Stimulated activated naive CD8-positive, alpha-beta T cell treated with anti-CD3 and anti-CD28 coated beads, Interleukin-15, Interleukin-2, amounts not matched to agents 100 ng/mL and 50 ng/mL, for 24 hours (primary cell): ENCODE measurements around the gene MYZAP.

Source experiments
- H3K27ac Mint-ChIP-seq: one replicate; pipeline ENCODE4 v1.8.0; 2021; ENCODE audit warnings: mild to moderate bottlenecking, mixed read lengths
- H3K27me3 Mint-ChIP-seq: one replicate; pipeline ENCODE4 v1.8.0; 2021; ENCODE audit warnings: mixed read lengths
- H3K36me3 Mint-ChIP-seq: one replicate; pipeline ENCODE4 v1.8.0; 2021; ENCODE audit warnings: low read depth, mixed read lengths
- H3K4me1 Mint-ChIP-seq: one replicate; pipeline ENCODE4 v1.8.0; 2021; ENCODE audit warnings: low read depth, mixed read lengths
- H3K4me3 Mint-ChIP-seq: one replicate; pipeline ENCODE4 v1.8.0; 2021; ENCODE audit warnings: mild to moderate bottlenecking, mixed read lengths
- H3K9me3 Mint-ChIP-seq: one replicate; pipeline ENCODE4 v1.8.0; 2021; ENCODE audit warnings: mixed read lengths

The MYZAP gene

DNA sequence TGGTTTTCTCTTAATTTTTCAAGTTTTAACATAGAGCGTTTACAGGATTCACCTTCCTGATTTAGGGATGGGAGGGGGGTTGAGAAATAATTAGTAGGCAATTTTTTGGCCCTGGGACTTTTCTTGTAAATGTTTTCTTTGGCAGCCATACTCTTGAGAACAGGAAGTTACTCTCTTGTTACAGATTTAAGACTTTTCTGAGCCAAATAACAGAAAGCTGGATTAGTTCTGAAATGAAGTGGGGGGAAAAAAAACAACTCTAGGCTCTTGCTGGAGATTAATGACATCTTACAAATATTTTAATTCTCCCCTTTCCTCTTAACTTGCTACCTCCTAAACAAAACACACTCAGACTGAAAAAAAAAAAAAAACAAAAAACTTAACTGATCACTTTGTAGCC is 101.0 kb downstream of the MYZAP start:
- H3K27me3 Mint-ChIP-seq: peaks cover 3% of the 10 kb centered on the region
- no peak overlapping the region for H3K4me3 Mint-ChIP-seq
- H3K36me3 Mint-ChIP-seq: no peaks in the 10 kb centered on the region
- no peaks in the 10 kb centered on the region for H3K4me1 Mint-ChIP-seq
- H3K27ac Mint-ChIP-seq: no peak overlapping the region
- H3K9me3 Mint-ChIP-seq: no peaks in the 10 kb centered on the region

DNA sequence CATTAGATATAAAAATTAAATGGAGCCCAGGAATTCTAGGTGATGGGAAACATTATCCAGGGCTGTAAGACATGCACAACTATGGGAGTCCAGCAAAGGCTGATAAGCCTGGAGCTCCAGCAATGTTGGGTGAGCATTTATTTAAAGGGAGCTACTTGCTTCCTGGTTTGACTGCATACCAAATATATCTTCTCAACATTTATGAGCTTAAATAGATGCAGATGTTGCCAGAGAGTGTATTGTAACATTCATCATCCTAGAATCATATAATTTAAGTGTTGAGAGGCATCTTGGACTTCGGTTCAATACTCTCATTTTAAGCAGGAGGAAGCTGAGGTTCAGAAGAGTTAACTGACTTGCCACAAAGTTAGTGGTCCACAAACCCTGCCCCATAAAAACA is 102.6 kb downstream of the MYZAP start:
- no peaks in the 10 kb centered on the region for H3K9me3 Mint-ChIP-seq
- H3K36me3 Mint-ChIP-seq: no peaks in the 10 kb centered on the region
- H3K4me3 Mint-ChIP-seq: no peak overlapping the region
- H3K4me1 Mint-ChIP-seq: no peaks in the 10 kb centered on the region
- peaks cover 3% of the 10 kb centered on the region for H3K27me3 Mint-ChIP-seq
- H3K27ac Mint-ChIP-seq: no peak overlapping the region

DNA sequence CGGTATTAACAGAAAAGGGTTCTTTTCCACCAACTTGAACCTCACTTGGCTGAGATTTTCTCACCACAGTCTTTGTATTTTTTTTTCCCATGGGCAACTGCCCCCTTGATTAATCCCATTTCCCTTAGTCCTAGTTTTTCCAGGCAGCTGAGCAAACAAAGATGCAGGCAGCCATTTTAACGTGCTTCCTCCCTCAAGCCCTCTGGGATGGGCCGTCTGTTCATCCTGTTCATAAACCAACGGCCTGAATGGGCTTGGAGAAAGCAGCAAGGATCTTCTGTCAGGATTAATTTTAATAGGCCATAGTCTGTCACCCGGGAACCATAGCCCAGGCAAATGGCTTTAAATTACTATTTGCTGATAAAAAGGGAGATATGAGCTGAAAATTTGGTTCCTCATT is 104.4 kb downstream of the MYZAP start:
- Mint-ChIP-seq H3K4me1 (no peaks in the 10 kb centered on the region), H3K36me3 (no peaks in the 10 kb centered on the region), H3K4me3 (no peak overlapping the region), H3K27me3 (peaks cover 8% of the 10 kb centered on the region), H3K27ac (no peak overlapping the region), H3K9me3 (no peaks in the 10 kb centered on the region)

DNA sequence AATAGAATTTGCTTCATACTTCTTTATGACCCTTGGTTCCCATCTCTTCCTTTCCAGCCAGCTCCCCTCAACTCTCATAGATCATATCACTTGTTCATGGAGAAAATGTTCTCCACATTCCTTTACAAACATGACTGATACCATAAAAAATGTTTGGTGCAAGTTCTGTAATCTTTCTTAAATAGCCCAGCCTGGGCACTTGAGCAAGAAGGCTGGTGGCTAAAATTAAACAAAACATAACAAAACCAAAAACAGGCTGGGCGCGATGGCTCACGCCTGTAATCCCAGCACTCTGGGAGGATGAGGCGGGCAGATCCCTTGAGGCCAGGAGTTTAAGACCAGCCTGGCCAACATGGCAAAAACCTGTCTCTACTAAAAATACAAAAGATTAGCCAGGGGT is 105.9 kb downstream of the MYZAP start:
- no peak overlapping the region for H3K4me3 Mint-ChIP-seq
- no peaks in the 10 kb centered on the region for H3K36me3 Mint-ChIP-seq
- H3K27ac Mint-ChIP-seq: no peak overlapping the region
- H3K9me3 Mint-ChIP-seq: no peaks in the 10 kb centered on the region
- H3K4me1 Mint-ChIP-seq: no peaks in the 10 kb centered on the region
- H3K27me3 Mint-ChIP-seq: peaks cover 8% of the 10 kb centered on the region

DNA sequence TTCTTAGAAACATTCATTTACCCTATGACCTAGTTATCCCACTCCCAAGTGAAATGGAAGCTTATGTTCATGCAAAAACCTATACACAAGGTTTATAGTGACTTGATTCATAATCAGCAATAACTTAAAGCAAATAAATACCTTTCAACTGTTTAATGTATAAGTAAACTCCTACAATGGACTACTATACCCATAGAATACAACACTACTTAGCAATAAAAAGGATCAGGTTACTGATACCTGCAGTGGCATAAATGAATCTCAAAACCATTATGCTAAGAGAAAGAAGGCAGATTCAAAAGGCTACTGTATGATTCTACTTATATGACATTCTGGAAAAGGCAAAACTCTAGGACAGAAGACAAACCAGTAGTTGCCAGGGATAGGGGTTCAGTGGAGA is 106.5 kb downstream of the MYZAP start:
- Mint-ChIP-seq H3K36me3 (no peaks in the 10 kb centered on the region), H3K9me3 (no peaks in the 10 kb centered on the region), H3K4me3 (no peak overlapping the region), H3K4me1 (peaks cover 6% of the 10 kb centered on the region), H3K27me3 (peaks cover 8% of the 10 kb centered on the region), H3K27ac (no peak overlapping the region)

DNA sequence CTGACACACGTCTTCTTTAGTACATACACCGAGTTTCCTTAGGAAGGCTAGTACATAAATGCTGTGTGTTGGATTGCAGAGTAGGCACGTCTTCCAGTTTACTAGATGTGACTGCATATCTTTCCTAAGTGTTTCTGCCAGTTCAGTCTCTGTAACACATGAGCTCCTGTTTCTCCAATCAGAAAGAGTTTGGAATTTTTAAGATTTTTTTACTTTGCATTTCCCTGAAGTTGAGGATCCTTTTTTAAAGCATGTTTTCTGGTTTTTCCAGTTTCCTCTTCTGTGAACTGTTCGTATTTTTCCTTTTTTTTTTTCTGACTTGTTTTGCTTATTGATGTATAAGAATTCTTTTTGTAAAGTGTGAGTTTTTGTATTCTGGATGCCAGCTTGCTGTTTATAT is 107.3 kb downstream of the MYZAP start:
- Mint-ChIP-seq H3K27me3 (peaks cover 8% of the 10 kb centered on the region), H3K4me1 (peaks cover 14% of the 10 kb centered on the region), H3K4me3 (no peak overlapping the region)

DNA sequence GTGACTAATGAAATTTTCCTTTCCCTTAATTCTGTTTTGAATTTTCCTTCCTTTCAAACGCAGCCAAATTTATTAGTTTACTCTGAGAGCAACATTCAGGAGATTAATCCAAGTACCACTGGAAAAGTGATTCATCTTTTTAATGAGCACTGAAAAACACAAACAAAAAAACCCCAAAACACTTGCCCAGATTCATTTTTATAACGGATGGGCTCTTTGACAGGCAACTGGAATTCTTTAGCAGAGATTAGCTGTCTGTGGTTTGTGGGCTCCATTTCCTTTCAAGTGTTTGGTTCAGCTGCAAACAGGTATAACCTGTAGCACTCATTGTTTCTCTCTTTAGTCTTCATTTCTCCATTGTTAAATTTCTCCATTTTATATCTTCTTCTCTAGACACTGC is 111.7 kb downstream of the MYZAP start:
- Mint-ChIP-seq H3K27me3 (peaks cover 4% of the 10 kb centered on the region), H3K4me3 (no peak overlapping the region), H3K4me1 (peaks cover 39% of the 10 kb centered on the region), H3K9me3 (no peaks in the 10 kb centered on the region), H3K36me3 (peaks cover 11% of the 10 kb centered on the region), H3K27ac (no peak overlapping the region)

More for the DNA sequence above, 107.3 kb downstream of the MYZAP start:
- H3K36me3 Mint-ChIP-seq: no peaks in the 10 kb centered on the region
- H3K27ac Mint-ChIP-seq: no peak overlapping the region
- no peaks in the 10 kb centered on the region for H3K9me3 Mint-ChIP-seq

DNA sequence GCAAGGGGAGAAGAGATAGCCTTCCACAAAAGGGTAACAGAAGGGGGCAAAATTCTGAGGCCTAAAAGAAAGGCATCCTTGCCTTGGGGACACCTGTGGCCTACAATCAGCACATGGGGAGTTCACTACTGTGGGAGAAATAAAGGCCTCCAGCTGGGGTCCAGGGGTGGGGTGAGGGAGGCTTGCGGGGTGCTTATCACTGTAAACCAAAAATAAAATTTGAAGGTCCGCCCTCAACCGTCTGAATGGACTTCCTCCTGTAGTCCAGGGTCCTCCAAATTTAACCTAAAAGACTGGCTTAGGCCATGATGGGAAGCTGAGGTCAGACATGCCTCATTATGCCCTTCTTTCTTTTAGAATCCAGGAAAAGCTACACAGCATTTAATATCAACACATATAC is 112.7 kb downstream of the MYZAP start:
- Mint-ChIP-seq H3K36me3 (peaks cover 22% of the 10 kb centered on the region), H3K9me3 (no peaks in the 10 kb centered on the region), H3K4me3 (no peak overlapping the region), H3K4me1 (peaks cover 49% of the 10 kb centered on the region), H3K27me3 (peaks cover 4% of the 10 kb centered on the region), H3K27ac (peak overlapping the region; percentile 43)

DNA sequence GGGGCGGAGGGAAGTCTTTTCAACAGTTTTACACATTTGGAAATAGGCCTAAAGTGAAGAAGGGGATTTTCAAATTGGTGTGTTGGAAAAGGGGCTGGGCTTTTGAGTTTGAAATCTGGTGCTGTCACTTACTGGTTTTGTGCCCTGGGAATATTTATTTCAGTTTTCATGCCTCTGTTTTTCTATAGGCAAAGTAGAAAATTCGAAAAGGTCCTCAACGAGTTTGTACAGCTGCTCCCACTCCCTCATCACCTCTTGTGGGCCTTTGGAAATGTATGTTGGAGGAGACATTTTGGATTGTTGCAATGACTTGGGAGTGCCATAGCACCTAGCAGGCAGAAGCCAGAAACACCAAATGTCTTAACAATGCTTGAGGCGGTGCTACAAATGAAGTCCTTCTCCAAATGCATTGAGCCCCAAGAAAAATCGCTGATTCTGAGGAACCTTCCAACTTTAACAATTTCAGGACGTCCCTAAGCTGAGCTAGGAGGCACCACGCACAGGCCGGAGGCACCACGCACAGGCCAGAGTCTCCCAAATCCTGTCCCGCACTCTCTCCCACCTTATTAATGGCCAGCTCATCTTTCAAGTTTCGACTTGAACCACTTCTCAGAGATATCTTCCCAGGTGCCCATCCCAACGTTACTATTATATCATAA is 114.2 kb downstream of the MYZAP start:
- no peaks in the 10 kb centered on the region for H3K27me3 Mint-ChIP-seq
- H3K9me3 Mint-ChIP-seq: no peaks in the 10 kb centered on the region
- peaks cover 36% of the 10 kb centered on the region for H3K36me3 Mint-ChIP-seq
- peak overlapping the region; percentile 96 for H3K27ac Mint-ChIP-seq
- H3K4me3 Mint-ChIP-seq: peak overlapping the region; percentile 89
- peaks cover 64% of the 10 kb centered on the region for H3K4me1 Mint-ChIP-seq

DNA sequence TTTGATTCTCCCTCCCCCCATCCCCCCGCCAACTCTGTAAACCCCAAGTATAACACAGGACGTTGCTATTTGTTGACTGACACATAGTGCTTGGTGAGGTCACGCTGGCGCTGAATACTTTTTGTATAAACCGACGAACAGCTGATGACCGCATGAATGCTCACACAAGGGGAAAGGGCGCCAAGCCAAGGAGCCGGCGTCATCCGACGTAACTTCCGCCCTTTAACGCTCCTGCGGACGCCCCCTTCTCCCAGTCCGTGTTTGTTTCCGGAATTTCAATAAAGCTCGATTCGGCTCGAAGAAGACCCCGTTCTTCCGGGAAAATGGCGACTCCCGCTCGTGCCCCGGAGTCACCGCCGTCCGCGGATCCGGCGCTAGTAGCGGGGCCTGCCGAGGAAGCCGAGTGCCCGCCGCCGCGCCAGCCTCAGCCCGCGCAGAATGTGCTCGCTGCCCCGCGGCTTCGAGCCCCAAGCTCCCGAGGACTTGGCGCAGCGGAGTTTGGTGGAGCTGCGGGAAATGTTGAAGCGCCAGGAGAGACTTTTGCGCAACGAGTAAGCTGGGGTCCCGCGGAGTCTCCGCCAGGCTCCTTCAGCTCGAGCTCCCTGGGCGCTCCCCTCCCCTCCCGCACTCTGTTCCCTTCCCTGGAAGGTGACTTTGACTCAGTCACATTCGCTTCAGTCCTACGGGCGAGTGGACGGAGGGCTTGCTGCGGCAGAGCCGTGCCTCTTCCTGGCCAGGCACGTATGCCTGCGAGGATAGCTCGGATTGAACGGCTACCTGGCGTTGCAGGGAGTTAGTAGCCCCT is 114.9 kb downstream of the MYZAP start, which contains the start of gene POLR2M:
Gene POLR2M, plus strand, starts transcription at position 310 of the 805 bp plus-strand sequence. Its CDS starts 129 bp downstream, at position 439.
- Mint-ChIP-seq H3K4me1 (peaks cover 70% of the 10 kb centered on the region), H3K27ac (peak within 1 kb of the TSS; percentile 96), H3K36me3 (peaks cover 43% of the 10 kb centered on the region), H3K9me3 (no peaks in the 10 kb centered on the region), H3K4me3 (peak within 1 kb of the TSS; percentile 89), H3K27me3 (no peaks in the 10 kb centered on the region)

DNA sequence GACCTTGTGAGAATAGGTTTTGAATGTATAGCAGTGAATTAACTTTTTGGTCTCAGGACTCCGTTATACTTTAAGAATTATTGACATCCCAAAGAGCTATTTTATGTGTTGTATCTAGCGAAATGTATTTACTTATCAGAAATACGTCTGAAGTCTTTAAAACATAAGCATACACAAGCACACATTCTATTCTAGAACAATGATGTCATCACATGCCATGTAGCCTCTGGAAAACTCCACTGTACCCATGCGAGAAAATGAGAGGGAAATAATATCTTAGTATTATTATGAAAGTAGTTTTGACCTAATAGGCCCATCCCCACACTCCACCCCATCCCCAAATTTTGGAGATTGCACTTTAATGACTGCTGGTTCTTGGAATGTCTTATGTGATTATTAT is 116.3 kb downstream of the MYZAP start:
- H3K4me1 Mint-ChIP-seq: peaks cover 65% of the 10 kb centered on the region

DNA sequence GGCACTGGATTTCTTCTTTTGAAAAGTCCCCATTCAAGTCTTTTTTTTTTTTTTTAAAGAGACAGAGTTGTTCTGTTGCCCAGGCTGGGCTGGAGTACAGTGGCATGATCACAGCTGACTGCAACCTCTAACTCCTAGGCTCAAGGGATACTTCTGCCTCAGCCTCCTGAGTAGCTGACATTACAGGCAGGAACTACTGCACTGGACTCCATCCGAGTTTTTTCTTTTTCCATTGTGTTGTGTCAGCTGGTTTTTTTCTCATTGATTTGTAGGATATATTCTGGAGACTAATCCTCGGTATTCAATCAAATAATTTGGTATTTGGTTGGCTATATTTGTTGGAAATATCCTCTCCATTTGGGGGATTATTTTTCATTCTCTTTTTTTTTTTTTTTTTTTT is 126.6 kb downstream of the MYZAP start:
- H3K27me3 Mint-ChIP-seq: no peaks in the 10 kb centered on the region
- peaks cover 11% of the 10 kb centered on the region for H3K4me1 Mint-ChIP-seq
- H3K27ac Mint-ChIP-seq: no peak overlapping the region
- no peak overlapping the region for H3K4me3 Mint-ChIP-seq
- peaks cover 71% of the 10 kb centered on the region for H3K36me3 Mint-ChIP-seq
- peaks cover 6% of the 10 kb centered on the region for H3K9me3 Mint-ChIP-seq

More for the DNA sequence above, 116.3 kb downstream of the MYZAP start:
- Mint-ChIP-seq H3K27ac (peak overlapping the region; percentile 96), H3K27me3 (no peaks in the 10 kb centered on the region), H3K9me3 (no peaks in the 10 kb centered on the region), H3K36me3 (peaks cover 56% of the 10 kb centered on the region), H3K4me3 (peak overlapping the region; percentile 89)

DNA sequence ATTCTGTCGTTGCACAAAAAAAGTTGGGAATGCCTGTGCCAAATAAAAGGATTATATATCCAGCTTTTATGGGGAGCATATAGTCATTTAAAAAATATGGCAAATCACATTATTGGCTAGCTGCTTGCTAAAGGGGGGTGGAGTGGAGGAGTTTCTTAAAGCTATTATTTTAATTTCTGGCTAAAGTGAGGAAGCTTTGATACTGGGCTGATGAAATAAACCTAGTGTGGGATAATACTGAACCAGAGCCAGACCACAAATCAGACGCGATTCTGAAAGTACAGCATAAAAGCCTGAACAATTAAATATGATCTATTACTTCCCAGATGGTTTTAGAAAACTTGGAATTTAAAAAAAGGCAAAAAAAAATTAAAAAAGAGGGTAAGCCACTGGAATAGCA is 129.2 kb downstream of the MYZAP start:
- H3K4me1 Mint-ChIP-seq: no peaks in the 10 kb centered on the region
- H3K4me3 Mint-ChIP-seq: no peak overlapping the region
- peaks cover 11% of the 10 kb centered on the region for H3K9me3 Mint-ChIP-seq
- H3K27ac Mint-ChIP-seq: no peak overlapping the region
- H3K27me3 Mint-ChIP-seq: no peaks in the 10 kb centered on the region
- peaks cover 61% of the 10 kb centered on the region for H3K36me3 Mint-ChIP-seq

DNA sequence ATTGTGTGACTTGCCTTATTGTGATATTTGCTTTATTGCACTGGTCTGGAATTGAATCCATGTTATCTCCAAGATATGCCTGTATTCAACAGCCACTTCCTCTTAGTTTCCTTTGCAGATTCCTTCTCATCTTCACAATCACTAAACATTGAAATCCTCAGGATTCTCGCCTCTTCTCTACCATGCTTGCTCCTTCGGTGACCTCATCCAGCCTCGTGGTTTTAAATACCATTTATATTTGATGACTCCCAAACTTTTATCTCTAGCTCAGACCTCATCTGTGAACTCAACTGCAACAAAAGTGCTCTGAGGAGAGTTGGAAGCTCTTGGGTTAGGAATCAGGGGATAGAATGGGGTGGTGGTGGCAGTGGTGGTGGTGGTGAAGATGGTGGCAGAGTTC is 134.7 kb downstream of the MYZAP start:
- Mint-ChIP-seq H3K27ac (no peak overlapping the region), H3K9me3 (peaks cover 5% of the 10 kb centered on the region), H3K36me3 (peaks cover 30% of the 10 kb centered on the region)

DNA sequence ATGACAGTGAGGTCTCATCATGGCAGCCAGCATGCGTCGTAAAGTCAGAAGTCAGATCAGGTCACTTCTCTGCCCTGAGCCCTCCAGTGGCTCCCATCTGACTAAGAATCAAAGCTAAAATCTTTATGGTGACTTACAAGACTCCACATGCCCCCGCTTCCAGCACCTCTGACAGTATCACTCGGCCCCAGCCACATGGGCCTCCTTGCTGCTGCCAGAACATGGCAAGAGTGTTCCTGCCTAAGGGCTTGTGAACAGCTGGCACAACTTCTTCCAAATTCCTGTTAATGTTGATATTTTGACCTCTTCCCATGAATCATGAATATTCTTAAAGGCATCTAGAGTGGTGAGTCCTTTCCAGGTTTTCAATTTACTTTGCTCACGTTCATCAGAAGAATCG is 135.3 kb downstream of the MYZAP start:
- Mint-ChIP-seq H3K4me3 (no peak overlapping the region), H3K27me3 (no peaks in the 10 kb centered on the region)

More for the DNA sequence above, 134.7 kb downstream of the MYZAP start:
- Mint-ChIP-seq H3K27me3 (no peaks in the 10 kb centered on the region), H3K4me3 (no peak overlapping the region), H3K4me1 (no peaks in the 10 kb centered on the region)

More for the DNA sequence above, 135.3 kb downstream of the MYZAP start:
- Mint-ChIP-seq H3K36me3 (peaks cover 30% of the 10 kb centered on the region), H3K4me1 (no peaks in the 10 kb centered on the region), H3K27ac (no peak overlapping the region), H3K9me3 (peaks cover 5% of the 10 kb centered on the region)
